CD14-positive monocyte (primary cell): ENCODE measurements around the gene IRAK1. TPM values are rescaled to one million over a fixed set of nuclear protein-coding genes. Genes with fewer than 3 reads are reported as not detected.
A peak's percentile ranks its signal among the peaks of the same experiment; 100 is the strongest.

Source experiments
- DNase-seq, 3 donors: peaks; one replicate each; pipeline ENCODE4 v3.0.0-alpha.2; 2011 to 2022
- H2AFZ ChIP-seq: 2 replicates; pipeline ENCODE4 v1.6.0; 2012; ENCODE audit warnings: mild to moderate bottlenecking, low read depth, low read length, inconsistent platforms; ENCODE audit not compliant: insufficient read depth, poor library complexity, severe bottlenecking
- H3K27ac ChIP-seq, 2 donors: 1 replicate in 1 of 2; 2 replicates in 1 of 2; pipeline ENCODE4 v1.5.1; 2012 to 2013; ENCODE audit warnings: low read length in 2 of 2, control low read depth in 1 of 2, inconsistent platforms in 1 of 2, low read depth in 1 of 2, mild to moderate bottlenecking in 1 of 2
- H3K27me3 ChIP-seq, 2 donors: one replicate each; pipeline versions ENCODE4 v1.6.0 to v1.6.1; 2011 to 2013; ENCODE audit warnings: low read length in 2 of 2; ENCODE audit not compliant: control insufficient read depth in 2 of 2, insufficient read depth in 2 of 2
- H3K36me3 ChIP-seq, 2 donors: replicated peaks in 1 of 2; 1 replicate in 1 of 2; 2 replicates in 1 of 2; pipeline versions ENCODE4 v1.5.1 to v1.6.1; 2012 to 2013; ENCODE audit warnings: low read length in 2 of 2, control low read depth in 1 of 2, inconsistent platforms in 1 of 2, mild to moderate bottlenecking in 1 of 2; ENCODE audit not compliant: insufficient read depth in 2 of 2, control insufficient read depth in 1 of 2
- H3K4me1 ChIP-seq, 2 donors: 1 replicate in 1 of 2; 2 replicates in 1 of 2; pipeline versions ENCODE4 v1.5.1 to v1.6.1; 2012 to 2013; ENCODE audit warnings: low read length in 2 of 2, control low read depth in 1 of 2, inconsistent platforms in 1 of 2, mild to moderate bottlenecking in 1 of 2, moderate library complexity in 1 of 2; ENCODE audit not compliant: insufficient read depth in 2 of 2, control insufficient read depth in 1 of 2
- H3K4me2 ChIP-seq: replicated peaks from 2 replicates; pipeline ENCODE3; 2012; ENCODE audit warnings: low read length, moderate library complexity, mild to moderate bottlenecking; ENCODE audit not compliant: poor library complexity, severe bottlenecking; ENCODE audit errors: extremely low read depth
- H3K4me3 ChIP-seq, 3 experiments: fragments of 200-600 bp in 1 of 3; sonication (generic) in 1 of 3; replicated peaks in 1 of 3; 1 replicate in 2 of 3; 2 replicates in 1 of 3; pipeline ENCODE4 v1.5.1; 2011 to 2013; ENCODE audit warnings: low read length in 3 of 3, mild to moderate bottlenecking in 3 of 3, control low read depth in 2 of 3, low read depth in 2 of 3, inconsistent platforms in 1 of 3, moderate library complexity in 1 of 3
- H3K79me2 ChIP-seq: 2 replicates; pipeline ENCODE4 v1.6.0; 2012; ENCODE audit warnings: mild to moderate bottlenecking, control low read depth, inconsistent platforms, low read length, moderate library complexity; ENCODE audit not compliant: insufficient read depth
- H3K9ac ChIP-seq: 2 replicates; pipeline ENCODE4 v1.6.0; 2017; ENCODE audit warnings: low read length, mild to moderate bottlenecking; ENCODE audit not compliant: insufficient read depth, poor library complexity, severe bottlenecking
- H3K9me3 ChIP-seq, 2 donors: replicated peaks in 1 of 2; 1 replicate in 1 of 2; 2 replicates in 1 of 2; pipeline versions ENCODE4 v1.5.1 to v1.6.1; 2012 to 2013; ENCODE audit warnings: low read length in 2 of 2, control low read depth in 1 of 2; ENCODE audit not compliant: control insufficient read depth in 1 of 2, insufficient read depth in 1 of 2
- H4K20me1 ChIP-seq: 2 replicates; pipeline ENCODE4 v1.6.0; 2012; ENCODE audit warnings: mild to moderate bottlenecking, low read length, control low read depth, moderate library complexity; ENCODE audit not compliant: insufficient read depth
- H3K27ac Mint-ChIP-seq, 7 donors: one replicate each; pipeline ENCODE4 v1.8.0; 2020; ENCODE audit warnings: mild to moderate bottlenecking in 7 of 7, mixed read lengths in 7 of 7, moderate library complexity in 6 of 7, inconsistent platforms in 2 of 7
- H3K27me3 Mint-ChIP-seq, 3 donors: one replicate each; pipeline ENCODE4 v1.8.0; 2021 to 2022; ENCODE audit warnings: low read depth in 3 of 3, mild to moderate bottlenecking in 3 of 3, mixed read lengths in 3 of 3, moderate library complexity in 3 of 3, inconsistent platforms in 1 of 3
- H3K36me3 Mint-ChIP-seq, 2 donors: one replicate each; pipeline ENCODE4 v1.8.0; 2020; ENCODE audit warnings: mixed read lengths in 2 of 2, inconsistent platforms in 1 of 2, mild to moderate bottlenecking in 1 of 2
- H3K4me1 Mint-ChIP-seq: one replicate; pipeline ENCODE4 v1.8.0; 2020; ENCODE audit warnings: mild to moderate bottlenecking, mixed read lengths
- H3K4me3 Mint-ChIP-seq, 2 donors: one replicate each; pipeline ENCODE4 v1.8.0; 2020; ENCODE audit warnings: mild to moderate bottlenecking in 2 of 2, mixed read lengths in 2 of 2, moderate library complexity in 1 of 2
- H3K9me3 Mint-ChIP-seq, 7 donors: one replicate each; pipeline ENCODE4 v1.8.0; 2020 to 2022; ENCODE audit warnings: mixed read lengths in 7 of 7, mild to moderate bottlenecking in 6 of 7, moderate library complexity in 6 of 7, inconsistent platforms in 2 of 7
- WGBS: methylation state at CpG from one replicate; pipeline ENCODE4 v1.1.5; 2013; ENCODE audit warnings: missing lambda C conversion rate; ENCODE audit not compliant: insufficient coverage; 5-methylcytosine and 5-hydroxymethylcytosine counted together
- intact Hi-C, 2 donors: fragments of 100-400 bp; cut with micrococcal nuclease; formaldehyde crosslinking; loops; one replicate each; pipeline versions ENCODE4 v1.15.0 to v1.15.1; 2023
- polyA plus RNA-seq, 3 donors: library from polyadenylated mRNA; depleted of rRNA in 1 of 3; unstranded in 2 of 3; stranded (reverse) in 1 of 3; fragments of 300-500 nt in 2 of 3; fragments of >200 nt in 1 of 3; fragmentation: Illumina TruSeq in 2 of 3; gene quantifications; 1 replicate in 2 of 3; 2 replicates in 1 of 3; pipeline ENCODE4 v1.2.3, GENCODE V29; 2012 to 2021
- TF ChIP-seq, protein P1 (sequence below): fragments of 200-600 bp; IDR thresholded peaks from one replicate; pipeline ENCODE4 v1.8.0; 2022; ENCODE audit warnings: antibody characterized with exemption, mild to moderate bottlenecking

Gene IRAK1
- polyA plus RNA-seq, 3 donors: 47.8 to 109 (median 49.5) TPM

DNA sequence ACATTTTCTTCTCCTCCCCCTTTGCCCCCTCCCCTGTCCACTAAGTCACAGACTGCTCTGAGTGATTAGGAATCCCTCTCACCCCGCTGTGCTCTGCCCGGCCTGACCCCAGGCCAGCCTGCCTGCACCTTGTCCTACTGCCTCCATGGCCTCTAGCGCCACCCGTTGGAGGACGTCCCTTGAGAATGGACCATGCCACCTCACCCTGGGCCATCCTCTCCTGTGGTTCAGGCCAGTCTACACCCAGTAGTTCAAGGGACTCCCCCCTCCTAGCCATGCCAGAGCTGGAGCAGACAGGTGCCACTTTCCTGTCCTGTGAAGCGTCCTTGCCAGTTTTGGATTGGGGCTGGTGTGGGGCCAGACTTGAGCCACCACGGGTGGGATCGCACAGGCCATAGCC lies 9.7 kb upstream of the IRAK1 start:
- H3K27ac ChIP-seq: no peak overlapping the region
- Mint-ChIP-seq H3K27me3 (peaks cover 0 to 59% (median 0%) of the 10 kb centered on the region in 3 donors), H3K4me3 (no peak overlapping the region), H3K9me3 (peaks cover 0 to 8% (median 0%) of the 10 kb centered on the region in 7 donors), H3K27ac (peak overlapping the region in 1 of 7 donors; percentile 82), H3K4me1 (no peaks in the 10 kb centered on the region), H3K36me3 (peaks cover 52 to 69% of the 10 kb centered on the region in 2 donors)
- H3K79me2 ChIP-seq: peaks cover 14% of the 10 kb centered on the region
- H3K9me3 ChIP-seq: peaks cover 0 to 6% of the 10 kb centered on the region in 2 donors
- H3K4me2 ChIP-seq: no peak overlapping the region
- H4K20me1 ChIP-seq: peaks cover 53% of the 10 kb centered on the region
- no peak overlapping the region for H2AFZ ChIP-seq
- no peaks in the 10 kb centered on the region for H3K4me1 ChIP-seq
- DNase-seq: no peak
- H3K36me3 ChIP-seq: peaks cover 39 to 77% of the 10 kb centered on the region in 2 donors
- 90% methylated on average over 3 of the region's 8 CpGs for WGBS
- H3K9ac ChIP-seq: no peak overlapping the region
- intact Hi-C loops: no loop called here
- no peak overlapping the region for H3K4me3 ChIP-seq
- TF ChIP-seq, protein P1, sequence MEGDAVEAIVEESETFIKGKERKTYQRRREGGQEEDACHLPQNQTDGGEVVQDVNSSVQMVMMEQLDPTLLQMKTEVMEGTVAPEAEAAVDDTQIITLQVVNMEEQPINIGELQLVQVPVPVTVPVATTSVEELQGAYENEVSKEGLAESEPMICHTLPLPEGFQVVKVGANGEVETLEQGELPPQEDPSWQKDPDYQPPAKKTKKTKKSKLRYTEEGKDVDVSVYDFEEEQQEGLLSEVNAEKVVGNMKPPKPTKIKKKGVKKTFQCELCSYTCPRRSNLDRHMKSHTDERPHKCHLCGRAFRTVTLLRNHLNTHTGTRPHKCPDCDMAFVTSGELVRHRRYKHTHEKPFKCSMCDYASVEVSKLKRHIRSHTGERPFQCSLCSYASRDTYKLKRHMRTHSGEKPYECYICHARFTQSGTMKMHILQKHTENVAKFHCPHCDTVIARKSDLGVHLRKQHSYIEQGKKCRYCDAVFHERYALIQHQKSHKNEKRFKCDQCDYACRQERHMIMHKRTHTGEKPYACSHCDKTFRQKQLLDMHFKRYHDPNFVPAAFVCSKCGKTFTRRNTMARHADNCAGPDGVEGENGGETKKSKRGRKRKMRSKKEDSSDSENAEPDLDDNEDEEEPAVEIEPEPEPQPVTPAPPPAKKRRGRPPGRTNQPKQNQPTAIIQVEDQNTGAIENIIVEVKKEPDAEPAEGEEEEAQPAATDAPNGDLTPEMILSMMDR: no peak
- no peaks in the 10 kb centered on the region for H3K27me3 ChIP-seq

DNA sequence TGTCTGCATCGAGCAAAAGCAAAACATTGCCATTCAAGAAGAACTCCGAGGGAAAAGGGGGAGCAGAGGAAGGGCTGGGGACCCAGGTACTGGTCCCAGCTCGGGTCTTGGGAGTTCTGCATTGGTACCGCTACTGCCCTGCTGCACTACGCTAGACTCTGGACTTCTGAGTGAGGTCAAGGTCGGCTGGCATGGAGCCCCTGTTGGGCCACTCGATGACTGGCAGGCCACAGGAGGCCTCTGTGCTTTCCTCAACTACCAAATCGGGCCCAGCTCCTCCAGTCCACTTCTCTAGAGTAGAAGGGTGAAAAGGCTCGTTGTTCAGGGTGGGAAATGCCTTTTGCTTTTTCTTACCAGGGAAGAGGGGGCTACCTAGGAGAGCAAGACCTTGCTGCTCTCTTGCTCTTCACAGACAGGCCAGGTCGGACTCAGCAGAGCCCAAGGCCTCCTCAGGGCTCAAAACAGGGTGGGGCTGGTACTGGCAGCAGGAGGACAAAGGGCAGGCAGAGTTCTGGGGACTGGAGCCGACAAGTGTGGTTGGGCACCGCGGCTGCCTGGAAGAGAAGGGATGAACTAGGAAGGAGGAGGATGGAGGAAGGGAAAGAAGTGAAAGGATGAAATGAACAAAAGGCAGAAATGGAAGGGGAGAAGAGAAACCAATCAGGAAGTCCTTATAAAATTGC lies 8.9 kb upstream of the IRAK1 start:
- H3K4me1 Mint-ChIP-seq: peaks cover under 1% of the 10 kb centered on the region
- Histone ChIP-seq H3K27me3 (no peaks in the 10 kb centered on the region), H3K4me2 (no peak overlapping the region), H3K79me2 (peaks cover 8% of the 10 kb centered on the region), H4K20me1 (peaks cover 49% of the 10 kb centered on the region), H3K4me3 (no peak overlapping the region), H3K9ac (no peak overlapping the region), H3K27ac (no peak overlapping the region), H2AFZ (no peak overlapping the region), H3K9me3 (peaks cover 0 to 6% of the 10 kb centered on the region in 2 donors), H3K36me3 (peaks cover 37 to 73% of the 10 kb centered on the region in 2 donors), H3K4me1 (no peaks in the 10 kb centered on the region)
- H3K27me3 Mint-ChIP-seq: peaks cover 0 to 60% (median 0%) of the 10 kb centered on the region in 3 donors
- peak overlapping the region in 1 of 7 donors; percentile 78 for H3K27ac Mint-ChIP-seq
- TF ChIP-seq, protein P1: no peak
- no peak for DNase-seq
- peaks cover 49 to 66% of the 10 kb centered on the region in 2 donors for H3K36me3 Mint-ChIP-seq
- intact Hi-C loops: no loop called here
- H3K4me3 Mint-ChIP-seq: no peak overlapping the region
- WGBS: 96% methylated on average over 4 of the region's 13 CpGs
- peaks cover 0 to 8% (median 0%) of the 10 kb centered on the region in 7 donors for H3K9me3 Mint-ChIP-seq
